C1 segment of cervical spinal cord (tissue), 14 donors: ENCODE measurements around the gene UFD1.
"Not testable (repeated sequence)": the region's sequence is repeated elsewhere in the genome, so short reads cannot be mapped to it uniquely, and the experiment has no call there.

ENCODE experiments used
- DNase-seq, 14 donors: peaks; one replicate each; lab custom pipeline; 2025; lab: John Stamatoyannopoulos, UW

Gene UFD1

DNA sequence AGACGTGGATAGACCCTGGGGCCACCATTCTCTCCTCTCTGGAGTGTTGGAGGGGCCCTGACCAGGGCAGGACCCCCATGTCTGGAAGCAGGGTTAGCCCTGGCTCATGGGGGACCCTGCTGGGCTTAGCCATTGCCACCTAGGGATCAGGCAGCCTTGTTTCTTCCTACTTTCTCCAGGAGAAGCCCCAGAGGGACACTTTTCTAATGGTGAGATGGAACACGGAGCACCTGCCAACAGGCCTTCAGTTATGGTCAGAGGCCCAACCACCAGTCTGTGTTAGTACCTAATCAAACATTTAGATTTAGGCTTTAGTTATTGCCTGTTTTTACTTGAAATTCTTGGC, 29.6 kb downstream of the UFD1 start:
- DNase-seq: no peak

DNA sequence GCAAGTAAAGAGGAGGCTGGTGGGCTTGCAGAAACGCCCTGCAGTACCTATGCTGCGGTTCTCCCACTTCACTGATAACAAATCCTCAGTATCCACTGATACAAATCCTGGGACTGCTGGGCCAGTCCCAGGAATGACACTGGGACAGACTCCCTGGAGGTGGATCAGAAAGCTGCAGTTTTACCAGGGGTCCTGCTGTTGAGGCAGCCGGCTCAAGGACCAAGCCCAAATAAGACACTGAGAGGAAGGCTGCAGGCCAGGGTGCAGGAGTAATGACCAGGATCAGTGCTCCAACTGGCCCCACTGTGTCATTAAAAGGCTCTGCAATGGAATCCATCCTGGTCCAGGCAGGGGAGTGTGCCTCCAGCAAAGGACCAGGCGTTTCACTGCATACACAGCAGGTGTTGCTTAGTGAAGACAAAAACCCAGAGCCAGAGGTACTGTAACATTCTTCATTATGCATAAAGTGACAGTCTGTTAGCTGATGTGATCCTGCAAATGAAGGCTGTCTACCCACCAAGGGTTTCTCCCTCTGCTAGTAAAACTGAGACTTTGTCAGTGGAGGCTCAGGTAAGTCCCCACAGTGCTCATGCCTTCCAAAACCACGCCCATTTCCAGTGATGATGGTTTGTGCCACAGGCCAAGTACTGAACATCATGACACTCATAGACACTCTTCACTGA, 30.1 kb downstream of the UFD1 start:
- no peak for DNase-seq

DNA sequence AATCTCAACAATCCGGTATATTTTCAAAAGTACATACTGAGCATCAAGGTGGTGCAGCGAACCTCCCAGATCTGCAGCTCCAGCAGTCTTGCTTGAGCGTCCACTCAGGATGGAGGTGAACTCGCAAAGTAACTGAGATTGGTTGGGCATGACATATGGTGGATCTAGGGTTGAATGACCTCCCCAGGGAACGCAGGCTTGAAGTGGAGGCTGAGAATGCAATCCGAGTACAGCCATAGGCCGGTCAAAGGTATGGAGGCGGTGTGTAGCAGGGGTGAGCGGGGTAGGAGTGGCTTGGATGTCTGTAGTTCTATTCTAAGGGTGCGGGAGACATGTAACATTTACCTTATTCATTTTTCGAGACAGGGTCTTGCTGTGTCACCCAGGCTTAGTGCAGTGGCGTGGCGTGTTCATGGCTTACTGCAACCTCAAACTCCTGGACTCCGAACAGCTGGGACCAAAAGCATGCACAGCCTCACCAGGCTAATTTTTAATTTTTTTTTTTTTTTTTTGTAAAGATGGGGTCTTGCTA, 30.9 kb downstream of the UFD1 start:
- DNase-seq: peak in 2 of 14 donors; percentile 25 to 53

DNA sequence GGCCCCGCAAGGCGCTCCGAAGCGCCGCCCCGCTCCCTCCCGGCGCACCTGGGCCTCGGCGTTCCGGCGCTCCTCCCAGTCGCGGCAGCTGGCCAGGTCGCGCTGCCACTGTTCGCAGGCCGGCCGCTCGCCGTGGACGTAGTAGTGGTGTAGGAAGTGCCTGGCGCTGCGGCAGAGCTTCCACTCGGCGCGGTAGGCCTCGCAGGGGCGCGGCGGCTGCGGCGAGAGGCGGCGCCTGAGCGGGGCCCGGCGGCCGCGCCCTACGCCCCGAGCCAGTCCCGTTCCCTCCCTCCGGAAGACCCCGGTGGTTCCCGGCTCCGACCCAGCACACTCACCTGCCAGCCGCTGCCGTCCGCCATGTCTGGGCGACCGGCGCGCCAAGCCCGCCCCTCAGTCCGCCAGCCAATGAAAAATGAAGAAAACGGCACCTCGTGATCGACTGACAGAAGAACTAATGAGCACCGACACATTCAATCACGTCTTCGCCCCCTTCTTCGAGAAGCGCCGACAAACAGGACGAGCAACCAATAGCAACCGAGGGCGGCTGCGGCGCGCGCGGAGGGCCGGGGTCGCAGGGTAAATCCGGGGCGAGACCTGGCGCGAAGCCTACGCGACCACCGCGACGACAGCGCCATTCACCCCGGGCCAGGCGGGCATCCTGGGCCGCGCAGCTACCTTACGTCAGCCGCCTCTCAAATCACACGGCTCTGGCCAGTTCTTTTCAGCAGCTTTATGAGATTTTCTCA, 31.5 kb downstream of the UFD1 start, which contains the start of gene C22orf39:
Gene C22orf39, minus strand, starts transcription at position 382 of the 746 bp plus-strand sequence. Its CDS starts 23 bp downstream, at position 359.
- DNase-seq: peak; percentile 33 to 95 (median 87)

DNA sequence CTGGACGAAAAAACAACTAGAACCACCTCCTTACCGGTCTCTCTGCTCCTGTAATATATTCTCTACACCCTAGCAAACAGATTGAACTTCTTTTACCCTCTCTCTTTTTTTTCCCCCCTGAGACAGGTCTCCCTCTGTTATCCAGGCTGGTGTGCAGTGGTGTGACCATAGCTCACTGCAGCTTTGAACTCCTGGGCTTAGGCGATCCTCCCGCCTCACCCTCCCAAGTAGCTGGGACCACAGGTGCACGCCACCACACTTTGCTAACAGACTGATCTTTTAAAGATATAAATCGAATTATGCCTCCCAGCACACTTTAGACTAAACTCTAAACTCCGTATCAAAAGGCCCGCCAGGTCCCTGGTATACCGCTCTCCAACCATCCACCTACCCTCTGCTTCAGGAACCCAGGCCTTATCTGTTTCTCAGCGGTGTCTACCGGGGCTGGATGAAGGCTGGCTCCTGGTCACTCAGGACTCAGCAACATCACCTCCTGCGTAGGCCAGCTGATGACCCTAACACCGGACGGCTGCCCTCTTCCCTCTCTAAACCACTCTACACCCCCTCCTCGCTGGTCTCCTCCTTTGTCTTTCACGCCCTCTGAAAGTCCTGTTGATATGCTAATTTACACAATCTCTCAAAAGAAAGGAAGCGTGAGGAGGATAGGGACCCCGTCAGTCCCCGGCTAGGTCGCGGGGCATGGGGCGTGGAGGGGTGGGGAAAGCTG, 32.2 kb downstream of the UFD1 start:
- DNase-seq: no peak

DNA sequence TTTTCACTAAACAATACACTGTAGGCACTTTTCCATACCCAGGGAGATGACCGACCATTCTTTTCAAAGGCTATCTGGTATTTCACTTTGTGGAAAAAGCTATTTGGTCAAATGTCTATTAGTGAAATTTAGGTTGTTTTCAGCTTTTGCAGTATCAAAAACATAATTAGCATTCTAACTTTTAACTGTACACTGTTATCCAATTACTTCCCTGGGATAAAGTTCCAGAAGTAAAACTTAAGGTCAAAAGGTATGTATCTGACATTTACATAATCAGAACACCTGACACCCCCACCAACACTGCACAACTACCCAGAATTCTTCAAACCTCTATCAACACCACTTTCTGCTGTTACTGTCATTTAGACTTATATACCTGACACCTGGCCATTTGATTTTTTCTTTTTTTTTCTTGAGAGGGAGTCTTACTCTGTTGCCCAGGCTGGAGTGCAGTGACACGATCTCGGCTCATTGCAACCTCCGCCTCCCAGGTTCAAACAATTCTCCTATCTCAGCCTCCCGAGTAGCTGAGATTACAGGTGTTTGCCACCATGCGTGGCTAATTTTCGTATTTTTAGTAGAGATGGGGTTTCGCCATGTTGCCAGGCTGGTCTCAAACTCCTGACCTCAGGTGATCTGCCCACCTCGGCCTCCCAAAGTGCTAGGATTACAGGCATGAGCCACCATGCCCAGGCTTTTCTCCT, 33.6 kb downstream of the UFD1 start:
- not testable (repeated sequence) for DNase-seq

DNA sequence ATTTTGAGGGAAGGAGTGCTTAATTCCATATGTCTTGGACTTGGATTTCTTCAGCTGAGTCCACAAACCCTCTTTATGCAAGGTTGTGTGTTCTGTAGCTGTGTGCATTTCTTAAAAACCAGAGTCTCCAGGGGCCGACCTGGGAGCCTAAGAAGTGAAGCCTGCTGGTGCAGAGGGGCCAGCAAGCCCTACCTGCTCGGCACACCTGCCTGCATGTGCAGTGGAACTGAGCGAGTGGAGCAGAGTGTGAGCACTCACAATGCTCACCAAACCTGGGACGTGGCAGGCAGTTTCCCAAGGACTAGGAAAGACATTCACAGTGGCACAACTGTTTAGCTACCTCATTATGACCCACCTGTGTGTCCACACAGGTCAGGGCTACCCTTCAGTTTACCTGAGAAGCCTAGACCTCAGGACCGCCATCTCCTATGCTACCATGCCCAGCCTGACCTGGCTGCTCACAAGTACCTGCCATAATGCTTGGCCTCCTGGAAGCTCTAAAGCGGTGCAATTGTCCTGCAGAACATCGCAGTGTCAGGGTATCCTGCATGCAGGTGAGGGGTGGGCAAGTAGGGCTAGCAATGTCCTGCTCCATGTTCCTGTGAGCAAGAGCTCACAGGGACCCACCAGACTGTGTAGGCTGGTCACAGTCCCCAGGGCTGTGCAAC, 35.3 kb downstream of the UFD1 start:
- DNase-seq: no peak

DNA sequence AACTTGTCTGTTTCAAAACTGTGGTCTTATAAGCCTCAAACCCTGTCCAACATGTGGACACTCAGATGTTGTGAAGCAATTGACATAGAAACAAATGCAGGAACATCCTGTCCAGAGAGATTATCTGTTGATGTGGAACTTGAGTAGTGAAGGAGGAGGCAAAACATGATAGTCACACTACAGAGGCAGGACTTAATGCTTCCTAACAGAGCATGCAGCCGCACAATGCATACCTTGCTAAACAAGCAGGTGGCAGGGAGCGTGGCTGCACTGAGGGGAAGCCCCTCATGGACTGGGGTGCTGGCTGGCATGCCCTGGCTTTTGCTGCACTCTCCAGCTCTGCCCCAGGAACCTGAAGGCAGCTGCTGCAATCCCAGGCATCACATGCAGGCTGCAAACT, 36.8 kb downstream of the UFD1 start:
- no peak for DNase-seq

DNA sequence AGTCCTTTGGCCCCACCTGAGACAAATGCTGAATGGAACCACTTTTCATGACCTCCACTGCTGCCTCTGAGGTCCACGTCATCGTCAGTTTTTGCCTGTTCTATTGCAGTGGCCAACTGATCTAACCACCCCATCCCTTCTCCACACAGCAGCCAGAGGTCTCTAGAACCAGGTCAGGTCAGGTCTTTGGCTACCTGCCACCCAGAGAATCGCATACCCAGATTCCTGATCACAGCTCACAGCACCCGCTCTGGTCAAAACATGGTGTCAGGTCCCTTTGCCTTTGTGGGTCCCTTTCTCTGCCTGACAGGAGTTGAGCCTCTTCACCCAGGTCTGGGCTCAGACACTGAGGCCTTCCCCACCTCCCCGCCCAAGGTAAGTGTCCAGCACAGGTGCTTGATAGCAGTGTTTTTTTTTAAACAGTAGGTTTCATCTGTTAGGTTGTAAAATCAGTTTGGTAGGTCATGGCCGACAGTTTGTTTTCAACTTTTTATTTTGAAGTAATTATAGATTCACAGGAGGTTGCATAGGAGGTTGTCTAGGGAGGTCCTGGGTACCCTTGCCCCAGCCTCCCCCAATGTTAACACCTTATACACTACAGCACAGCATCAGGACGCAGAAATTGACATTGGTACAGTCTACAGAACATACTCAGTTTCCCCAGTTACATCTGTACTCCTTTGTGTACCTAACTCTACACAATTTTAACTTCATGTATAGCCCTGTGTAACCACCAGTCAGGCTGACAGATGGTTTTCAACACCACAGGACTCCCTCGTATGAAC, 38.4 kb downstream of the UFD1 start:
- no peak for DNase-seq

DNA sequence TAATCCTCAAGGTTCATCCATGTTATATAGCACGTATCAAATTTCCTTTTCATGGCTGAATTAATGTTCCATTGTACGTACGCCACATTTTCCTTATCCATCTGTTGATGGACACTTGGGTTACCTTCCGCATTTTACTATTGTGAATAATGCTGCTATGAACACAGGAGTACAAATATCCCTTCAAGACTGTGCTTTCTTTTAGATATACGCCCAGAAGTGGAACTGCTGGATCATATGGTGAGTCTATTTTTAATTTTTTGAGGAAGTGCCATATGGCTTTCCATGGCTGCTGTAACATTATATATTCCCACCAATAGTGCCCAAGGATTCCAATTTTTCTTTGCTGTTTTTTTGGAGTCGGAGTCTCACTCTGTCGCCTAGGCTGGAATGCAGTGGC, 40.7 kb downstream of the UFD1 start:
- DNase-seq: no peak

DNA sequence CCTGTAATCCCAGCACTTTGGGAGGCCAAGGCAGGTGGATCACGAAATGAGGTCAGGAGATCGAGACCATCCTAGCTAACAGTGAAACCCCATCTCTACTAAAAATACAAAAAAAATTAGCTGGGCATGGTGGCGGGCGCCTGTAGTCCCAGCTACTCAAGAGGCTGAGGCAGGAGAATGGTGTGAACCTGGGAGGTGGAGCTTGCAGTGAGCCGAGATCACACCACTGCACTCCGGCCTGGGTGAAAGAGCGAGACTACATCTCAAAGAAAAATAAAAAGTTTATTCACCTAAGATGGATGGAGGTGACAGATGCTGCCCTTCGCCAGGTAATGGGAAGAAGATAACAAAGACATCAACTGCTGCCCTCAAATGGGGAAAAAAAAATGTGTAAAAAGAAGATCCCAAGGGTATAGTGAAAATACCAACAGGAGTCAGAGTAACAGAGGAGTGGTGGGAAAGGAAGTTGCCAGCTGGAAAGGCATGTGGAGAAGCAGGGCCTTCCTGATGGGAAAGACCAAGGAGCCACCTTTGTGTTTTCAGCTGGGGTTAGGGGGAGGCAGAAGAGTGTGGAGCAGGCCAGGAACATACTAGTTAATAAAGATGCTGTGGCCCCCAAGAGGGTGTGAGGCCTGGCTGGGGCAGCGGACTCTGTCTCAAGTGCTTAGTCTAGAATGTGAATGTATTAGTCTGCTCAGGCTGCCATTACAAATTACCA, 42.4 kb downstream of the UFD1 start:
- not testable (repeated sequence) for DNase-seq

DNA sequence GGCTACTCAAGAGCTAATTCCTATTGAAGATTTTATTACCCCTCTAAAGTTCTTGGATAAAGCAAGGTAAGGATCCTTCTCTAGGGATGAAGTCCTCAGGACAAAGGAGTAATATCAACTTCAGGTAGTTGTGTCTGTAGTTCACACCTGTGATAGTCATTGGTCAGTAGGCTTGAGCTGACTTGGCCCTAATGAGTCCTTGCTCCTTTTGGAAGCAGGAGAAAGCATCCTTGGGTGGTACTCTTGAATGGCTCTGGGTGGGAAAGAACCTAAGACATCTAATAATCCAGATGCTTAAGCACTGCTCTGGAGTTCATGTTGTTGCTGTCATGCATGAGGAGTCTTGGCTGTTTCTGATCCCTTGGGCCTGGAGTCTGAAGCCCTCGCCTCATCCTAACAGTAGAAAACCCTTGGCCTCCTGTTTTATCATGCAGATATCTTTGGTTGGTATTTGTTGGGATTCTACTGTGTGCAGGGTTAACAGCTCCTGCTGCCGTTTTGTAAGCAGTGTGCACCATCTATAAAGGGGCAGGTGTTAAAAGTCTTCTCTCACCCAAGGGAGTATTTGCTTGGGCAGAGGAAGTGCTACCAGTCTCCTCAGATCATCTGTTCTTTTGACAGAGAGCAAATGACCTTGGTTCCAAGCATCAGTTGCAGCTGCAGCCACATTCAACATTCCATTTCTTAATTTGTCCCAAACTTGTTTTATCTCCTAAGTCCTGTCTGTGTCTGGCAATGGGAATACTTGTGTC, 44.0 kb downstream of the UFD1 start:
- DNase-seq: no peak

DNA sequence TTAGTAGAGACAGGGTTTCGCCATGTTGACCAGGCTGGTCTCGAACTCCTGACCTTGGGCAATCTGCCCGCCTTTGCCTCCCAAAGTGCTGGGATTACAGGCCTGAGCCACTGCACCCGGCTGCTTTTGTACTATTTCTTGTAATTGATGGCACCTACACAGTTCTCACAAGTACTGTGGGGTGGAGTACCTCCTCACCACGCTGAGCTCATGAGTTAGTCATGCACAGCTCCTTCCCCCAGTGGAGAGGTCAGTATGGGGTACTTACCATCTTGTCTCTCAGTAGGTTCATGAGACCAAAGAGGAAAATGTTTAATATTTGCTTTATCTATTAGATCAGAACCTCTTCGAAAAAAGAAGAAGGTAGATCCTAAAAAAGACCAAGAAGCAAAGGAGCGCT, 44.6 kb downstream of the UFD1 start:
- DNase-seq: no peak

DNA sequence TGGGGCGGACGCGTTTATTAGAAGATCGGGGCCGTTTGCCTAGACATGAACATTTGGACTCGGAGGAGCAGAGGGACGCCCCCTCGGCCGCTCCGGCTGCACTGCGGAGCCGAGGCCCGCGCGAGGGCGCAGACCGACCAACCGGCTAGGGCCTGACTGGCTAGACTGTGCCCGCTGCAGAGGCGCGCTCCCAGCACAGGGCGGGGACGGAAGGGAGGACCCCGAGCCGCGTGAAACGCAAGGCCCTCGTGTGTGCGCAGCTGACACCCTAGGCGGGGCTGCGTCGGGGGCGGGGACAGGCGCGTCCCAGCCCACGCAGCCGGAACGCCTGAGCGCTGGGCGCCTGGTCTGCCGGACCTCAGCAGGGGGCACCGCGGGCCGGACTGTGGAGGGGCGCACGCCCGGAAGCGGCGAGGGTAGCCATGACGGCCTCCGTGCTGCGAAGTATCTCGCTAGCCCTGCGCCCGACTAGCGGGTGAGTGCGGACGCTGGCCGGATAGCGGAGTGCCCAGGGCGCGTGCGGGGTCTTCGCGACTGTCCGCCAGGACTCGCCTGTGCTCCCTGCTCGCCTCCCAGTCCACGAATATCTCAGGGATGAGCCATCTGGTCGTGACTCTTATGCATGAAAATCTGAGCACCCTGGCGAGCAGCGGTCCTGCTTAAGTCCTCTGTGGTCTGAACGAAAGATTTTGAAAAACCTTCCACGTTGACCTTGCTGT, 46.7 kb downstream of the UFD1 start, which contains the start of gene MRPL40:
Gene MRPL40, plus strand, starts transcription at position 413 of the 719 bp plus-strand sequence. Its CDS starts 10 bp downstream, at position 423.
- DNase-seq: peak; percentile 28 to 96 (median 90)

DNA sequence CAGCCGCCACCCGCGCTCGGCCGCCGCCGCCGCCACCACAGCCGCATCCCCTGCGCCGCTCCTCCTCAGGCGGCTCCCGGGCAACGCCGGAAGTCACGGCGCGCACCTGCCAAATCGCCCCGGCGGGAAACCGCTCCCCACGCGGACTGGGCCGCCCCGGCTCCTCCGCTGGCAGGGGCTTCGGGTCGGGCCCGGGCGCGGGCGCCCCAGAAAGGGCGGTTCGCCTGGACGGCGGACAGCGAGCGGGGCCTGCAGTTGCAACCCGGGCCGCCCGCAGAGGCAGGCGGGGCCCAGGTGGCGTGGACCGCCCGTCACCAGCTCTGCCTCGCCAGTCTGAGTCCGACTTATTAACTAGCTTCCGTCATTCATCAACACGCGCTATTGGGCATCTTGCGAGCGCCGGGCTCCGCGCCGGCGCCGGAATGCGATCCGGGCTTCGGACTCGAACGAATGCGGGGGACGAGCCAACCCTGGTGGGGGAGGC, 47.3 kb downstream of the UFD1 start, which contains the start of gene HIRA:
Gene HIRA, minus strand, starts transcription at position 85 of the 484 bp plus-strand sequence. CDS start 257 bp downstream, outside the sequence.
- DNase-seq: peak in 13 of 14 donors; percentile 35 to 94 (median 84)

DNA sequence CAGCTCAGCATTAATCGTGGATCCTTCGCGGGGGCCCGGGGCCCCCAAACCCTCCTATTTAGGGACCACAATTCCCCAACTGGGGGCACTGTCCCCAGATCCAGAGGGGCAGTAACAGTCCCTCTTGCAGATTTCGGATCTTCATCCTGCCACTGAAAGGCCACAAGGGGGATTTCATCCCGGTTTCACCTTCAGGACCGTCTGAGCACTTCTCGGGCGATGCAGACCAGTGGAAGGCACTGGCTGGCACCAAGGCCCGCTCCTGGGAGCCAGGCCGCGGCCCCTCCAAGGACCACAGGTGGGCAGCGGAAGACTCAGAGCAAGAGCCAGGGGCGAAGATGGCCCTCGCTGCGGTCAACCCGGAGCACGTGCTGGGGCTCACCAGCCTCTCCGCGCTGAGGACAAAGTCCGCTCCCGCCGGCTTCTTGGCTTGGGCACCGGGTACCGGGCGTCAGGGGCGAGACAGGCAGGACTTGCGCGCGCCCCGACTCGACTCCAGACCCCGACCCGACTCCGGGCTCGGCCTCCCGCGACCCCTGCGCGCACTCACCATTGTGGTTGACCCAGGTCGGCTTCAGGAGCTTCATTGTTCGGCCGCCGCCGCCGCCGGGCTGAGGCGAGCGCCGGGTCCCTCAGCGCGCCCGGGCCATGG, 48.0 kb downstream of the UFD1 start:
- DNase-seq: peak in 4 of 14 donors; percentile 12 to 54 (median 29)
